CD4-positive, alpha-beta T cell treated with Interleukin-4 for 1 hour (primary cell): ENCODE measurements around the gene SIPA1L2.
A peak's percentile ranks its signal among the peaks of the same experiment; 100 is the strongest.

Experiments
- DNase-seq, 2 donors: peaks; one replicate each; pipeline ENCODE4 v3.0.0-alpha.2; 2020 to 2022

Gene SIPA1L2

GRCh38 chr1:232641507-232641906, 11.6 kb upstream of the SIPA1L2 start:
- no peak for DNase-seq

DNA sequence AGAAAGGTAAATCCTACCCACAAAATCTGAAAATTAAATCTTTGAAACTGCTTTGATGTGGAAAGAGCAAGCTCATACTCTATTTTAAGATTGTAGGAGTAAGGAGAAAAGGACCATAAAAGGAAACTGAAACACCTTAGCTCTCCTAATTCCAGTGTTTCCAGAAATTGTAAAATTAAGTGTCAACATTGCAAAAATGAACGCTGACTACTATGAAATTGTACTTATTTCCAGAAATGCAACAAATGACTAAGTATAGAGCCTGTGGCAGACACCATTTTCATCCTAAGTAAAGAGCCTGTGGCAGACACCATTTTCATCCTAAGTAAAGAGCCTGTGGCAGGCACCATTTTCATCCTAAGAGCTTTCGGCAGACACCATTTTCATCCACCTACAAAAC, 6.9 kb upstream of the SIPA1L2 start:
- DNase-seq, result no peak

GRCh38 chr1:232635778-232636356, 5.9 kb upstream of the SIPA1L2 start:
- DNase-seq, result peak in 1 of 2 donors; percentile 59

GRCh38 chr1:232635279-232635678, 5.3 kb upstream of the SIPA1L2 start:
- DNase-seq, result no peak

- DNase-seq, result peak in 1 of 2 donors; percentile 37
Measured at GRCh38 chr1:232634096-232634495, 4.2 kb upstream of the SIPA1L2 start.

- no peak for DNase-seq
Measured at GRCh38 chr1:232630894-232631195, 912 bp upstream of the SIPA1L2 start.

DNA sequence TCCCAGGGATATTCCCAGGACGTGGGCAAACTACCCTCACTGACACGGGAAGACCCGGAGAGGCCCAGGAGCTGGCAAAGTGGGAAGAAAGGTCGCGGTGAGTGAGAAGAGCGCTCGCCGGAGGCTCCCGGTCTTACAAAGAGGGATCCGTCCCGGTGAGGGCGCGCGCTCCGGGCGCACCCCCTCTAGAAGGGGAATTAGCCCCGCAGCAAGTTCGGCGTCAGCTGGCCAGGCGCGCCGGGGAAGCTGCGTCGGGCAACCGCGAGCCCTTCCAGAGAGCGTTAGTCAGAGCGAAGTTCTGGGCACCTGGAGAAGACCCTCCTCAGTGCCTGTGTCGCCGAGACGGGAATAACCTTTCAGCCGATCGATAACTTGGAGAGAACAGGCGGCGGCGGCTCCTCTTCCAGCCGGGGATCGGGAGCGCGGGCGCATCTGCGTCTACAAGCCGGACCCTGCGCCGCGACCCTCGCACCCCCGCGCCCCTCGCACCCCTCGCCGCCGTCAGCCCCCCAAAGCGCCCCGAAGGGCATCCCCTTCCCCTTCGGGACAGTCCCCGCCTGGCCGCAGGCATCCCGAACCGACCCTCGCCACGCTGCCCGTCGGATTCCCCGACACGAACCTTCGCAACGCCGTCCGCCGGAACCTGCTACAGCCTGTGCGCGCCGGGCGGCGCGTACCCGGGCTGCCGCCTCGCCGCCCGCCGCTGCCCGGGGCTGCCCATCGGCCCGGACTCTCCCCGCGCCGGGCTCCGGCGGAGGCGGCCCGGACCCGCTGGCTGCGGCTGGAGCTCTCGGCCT, 485 bp downstream of the SIPA1L2 start:
- DNase-seq, result peak in 1 of 2 donors; percentile 6

- peak in 1 of 2 donors; percentile 10 for DNase-seq
Measured at GRCh38 chr1:232628335-232629249, 1.3 kb downstream of the SIPA1L2 start.

- peak; percentile 22 to 66 for DNase-seq
Measured at GRCh38 chr1:232627645-232628334, 2.1 kb downstream of the SIPA1L2 start.

DNA sequence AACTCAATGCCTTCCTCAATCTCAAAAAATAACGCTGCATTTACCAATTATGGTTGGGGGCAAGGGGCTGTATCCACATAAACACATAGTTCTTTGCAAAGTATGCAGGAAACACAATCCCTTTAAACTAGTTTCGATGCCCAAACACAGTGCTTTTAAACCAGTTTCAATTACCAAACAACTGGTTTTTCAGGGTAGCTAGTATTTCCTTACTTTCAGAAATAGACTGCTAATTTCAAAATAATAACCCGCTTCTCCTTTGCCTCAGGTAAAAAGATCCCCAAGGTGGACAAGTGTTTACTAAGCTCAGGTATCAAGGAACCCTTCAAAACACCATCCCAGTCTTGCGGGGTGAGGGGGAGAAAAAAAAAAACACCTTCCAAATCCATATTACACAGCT, 2.8 kb downstream of the SIPA1L2 start:
- no peak for DNase-seq

- no peak for DNase-seq
Measured at GRCh38 chr1:232626452-232626851, 3.5 kb downstream of the SIPA1L2 start.

DNA sequence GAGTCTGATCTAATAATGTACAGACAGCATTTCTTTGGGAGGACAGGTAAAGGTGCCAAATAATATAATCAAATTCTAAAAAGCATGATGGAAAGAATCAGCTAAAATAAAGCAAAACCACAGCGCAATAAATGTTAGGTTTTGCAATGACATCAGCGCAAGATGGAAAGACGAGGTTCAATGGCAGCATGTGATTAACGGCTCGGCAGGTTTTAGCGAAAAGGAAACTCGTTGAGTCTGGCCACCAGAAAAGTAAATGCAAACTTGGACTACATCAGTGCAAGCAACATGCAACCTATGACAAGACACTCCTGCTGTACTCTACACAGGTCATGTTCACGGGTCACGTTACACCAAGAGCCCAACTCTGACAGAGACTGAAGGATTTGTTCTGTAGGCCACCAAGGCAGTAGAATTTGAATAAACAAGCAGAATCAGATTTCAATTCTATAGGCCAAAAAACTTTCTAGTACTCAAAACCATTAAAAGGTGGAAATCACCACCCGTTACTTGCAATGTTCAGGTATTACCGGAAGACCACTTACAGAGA, 4.5 kb downstream of the SIPA1L2 start:
- DNase-seq, result no peak

DNA sequence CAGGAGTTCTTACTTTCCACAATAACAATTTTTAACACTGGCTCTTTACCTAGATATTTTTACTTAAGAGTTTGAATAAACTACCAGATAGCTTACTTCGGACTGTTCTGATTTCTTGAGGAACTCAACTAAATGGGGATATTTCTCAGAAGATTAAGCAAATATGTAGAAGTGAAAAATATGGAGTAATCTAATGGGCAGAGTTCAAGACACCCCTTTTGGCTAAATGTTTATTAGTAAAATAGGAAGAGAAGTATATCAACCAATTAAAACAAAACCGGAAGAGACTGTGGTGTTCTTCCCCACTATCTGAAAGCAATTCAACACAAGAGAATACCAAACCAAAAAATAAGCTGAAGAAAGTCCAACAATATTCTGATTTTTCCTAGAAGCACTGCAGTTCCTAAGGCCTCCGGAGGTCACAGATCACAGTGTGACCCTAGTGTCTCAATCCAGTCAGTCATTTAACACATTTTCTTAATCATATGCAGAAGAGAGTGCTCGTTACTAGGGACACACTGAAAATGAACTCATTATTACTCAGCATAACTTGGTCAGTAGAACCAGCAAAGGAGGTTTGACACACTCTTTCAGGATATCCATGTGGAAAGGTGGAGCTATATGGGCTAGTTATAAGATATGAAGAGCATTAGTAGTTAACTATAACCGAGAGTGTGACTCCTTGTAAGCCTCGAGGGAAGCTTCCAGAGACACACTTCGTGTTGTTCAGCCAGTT, 5.2 kb downstream of the SIPA1L2 start:
- no peak for DNase-seq

DNA sequence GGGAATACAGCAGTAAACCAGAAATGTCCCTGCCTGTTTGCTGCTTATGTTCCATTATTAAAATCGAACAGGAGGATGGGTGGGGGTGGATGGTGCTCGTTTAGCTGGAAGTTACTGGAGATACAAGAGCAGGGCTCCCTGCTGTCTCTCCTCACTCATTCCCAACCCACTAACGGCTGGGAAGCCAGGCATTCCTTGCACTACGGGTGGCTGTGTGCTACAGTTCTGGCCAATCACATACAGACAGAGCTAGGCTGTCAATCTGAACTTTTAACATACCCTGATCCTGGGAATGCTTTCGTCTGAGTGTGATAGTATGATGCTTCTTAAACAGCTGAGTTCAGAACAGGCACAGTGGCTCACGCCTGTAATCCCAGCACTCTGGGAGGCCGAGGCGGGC, 7.0 kb downstream of the SIPA1L2 start:
- no peak for DNase-seq

GRCh38 chr1:232622378-232622777, 7.6 kb downstream of the SIPA1L2 start:
- DNase-seq, result no peak

DNA sequence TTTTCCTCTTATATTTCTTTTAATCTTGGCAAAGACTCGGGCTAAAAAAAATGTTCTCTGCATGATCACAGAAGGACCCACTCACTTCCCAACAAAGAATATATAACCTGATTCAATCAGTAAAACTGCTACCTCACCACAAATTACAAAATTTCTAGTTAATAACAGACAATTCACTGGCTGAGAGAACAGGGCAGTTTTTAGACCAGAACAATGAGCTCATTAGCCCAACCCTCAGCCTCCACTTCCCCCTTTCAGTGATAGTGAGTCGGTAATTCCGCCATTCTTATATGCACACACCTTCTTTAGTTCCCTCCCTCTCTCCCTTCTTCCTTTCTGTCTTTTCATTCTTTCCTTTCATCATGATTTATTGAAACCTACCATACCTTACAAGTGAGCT, 8.9 kb downstream of the SIPA1L2 start:
- no peak for DNase-seq

DNA sequence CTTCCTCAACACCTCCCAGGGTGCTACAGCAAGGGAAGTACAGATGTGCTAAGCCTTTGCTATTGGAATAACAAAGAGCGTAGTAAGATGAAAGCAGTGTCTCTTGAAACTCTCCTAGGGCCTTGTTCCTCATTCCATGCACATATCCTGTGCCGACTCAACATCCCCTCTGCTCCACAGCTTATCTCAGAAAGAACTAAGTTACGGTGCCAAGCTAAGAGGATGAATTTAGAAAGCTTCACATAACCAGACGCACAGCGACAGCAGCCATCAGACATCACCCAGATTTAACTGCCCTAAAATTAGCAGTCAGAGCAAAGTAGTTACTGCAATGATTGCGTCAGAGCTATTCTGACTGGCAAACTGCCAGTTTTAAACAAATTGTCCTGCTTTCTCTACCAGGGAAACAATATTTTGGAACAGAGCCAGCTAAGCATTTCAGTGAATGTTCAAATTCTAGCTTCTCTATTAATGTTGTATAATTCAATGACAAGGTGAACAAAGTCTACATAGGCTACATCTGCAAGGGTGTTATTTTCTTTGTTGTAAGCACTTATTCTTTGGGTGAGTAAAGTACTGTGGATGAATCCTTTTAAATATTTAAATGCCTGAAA, 9.5 kb downstream of the SIPA1L2 start:
- DNase-seq, result peak in 1 of 2 donors; percentile 26

GRCh38 chr1:232617237-232617636, 12.7 kb downstream of the SIPA1L2 start:
- DNase-seq, result no peak

DNA sequence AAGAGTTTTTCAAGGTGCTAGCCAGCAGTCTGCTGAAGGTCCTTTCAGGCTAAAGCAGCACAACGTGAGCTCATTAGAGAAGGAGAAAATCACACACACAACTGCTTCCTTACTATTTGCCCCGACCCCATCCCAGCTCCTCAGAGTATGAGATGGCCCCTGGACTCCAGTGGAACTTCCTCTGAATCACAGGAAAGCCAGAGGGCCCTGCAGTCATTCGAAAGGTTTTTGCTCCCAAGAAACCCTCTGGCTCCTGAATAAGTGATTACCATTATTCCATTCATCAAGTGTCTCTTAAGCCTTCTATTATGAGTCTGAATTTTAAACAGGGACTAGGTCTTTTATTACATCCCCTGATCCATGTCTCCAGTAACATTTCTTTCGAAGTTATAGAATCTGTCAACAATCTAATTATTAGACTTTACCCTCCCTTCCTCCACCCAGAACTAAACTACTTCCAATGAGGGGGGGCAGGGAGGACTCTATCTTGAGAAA, 14.6 kb downstream of the SIPA1L2 start:
- DNase-seq, result no peak

DNA sequence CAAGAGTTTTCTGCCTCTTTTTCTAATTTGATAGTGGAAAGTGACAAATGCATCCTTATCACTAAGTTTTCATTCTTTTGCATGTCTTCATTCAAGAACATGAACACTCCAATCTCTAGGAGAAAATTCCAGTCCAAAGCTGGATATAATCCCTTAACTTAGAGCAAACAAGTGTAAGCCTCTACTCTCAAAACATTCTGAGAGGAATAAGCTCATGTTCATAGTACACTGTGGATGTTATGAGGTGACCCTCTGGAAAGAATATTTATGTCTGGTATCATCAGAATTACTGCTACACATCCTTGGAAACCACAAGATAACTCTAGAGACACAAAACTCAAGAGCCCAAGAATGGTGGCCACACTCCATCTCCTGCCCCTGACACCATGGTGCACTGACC, 15.1 kb downstream of the SIPA1L2 start:
- DNase-seq, result no peak

DNA sequence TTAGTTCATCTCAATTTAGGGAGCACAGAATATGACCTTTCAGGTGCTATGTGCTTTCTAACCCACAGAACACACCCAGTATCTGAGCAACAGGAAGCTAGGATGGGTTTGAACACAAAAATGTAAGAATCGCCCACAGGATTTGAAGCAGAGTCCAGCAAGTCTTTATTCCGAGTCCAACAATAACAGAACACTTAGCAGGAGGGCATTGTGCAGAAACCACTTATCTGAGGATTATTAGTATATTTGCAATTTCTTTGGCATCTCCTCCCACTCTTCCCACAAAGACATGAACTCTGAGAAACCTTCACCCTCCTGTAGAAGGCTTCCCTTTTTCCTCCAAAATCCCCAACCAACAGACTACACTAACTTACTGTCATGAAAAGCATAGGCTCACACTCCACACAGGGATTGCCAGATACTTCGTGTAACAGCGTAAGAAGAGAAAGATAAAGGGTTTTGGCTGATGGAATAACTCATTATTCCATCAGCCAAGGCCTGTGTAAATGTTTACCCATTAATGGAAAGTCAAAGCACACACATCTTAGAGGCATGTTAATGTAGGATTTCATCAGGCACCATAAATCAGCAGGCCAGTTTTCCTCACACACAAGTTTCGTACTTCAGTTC, 16.1 kb downstream of the SIPA1L2 start:
- no peak for DNase-seq
